ENCODE results near the gene COL26A1. TPM values are rescaled to one million over a fixed set of nuclear protein-coding genes. Genes with fewer than 3 reads are reported as not detected.

COL26A1 gene
- total RNA-seq, 4 donors from 2014 or later = 0.06 TPM; not detected in 3

DNA sequence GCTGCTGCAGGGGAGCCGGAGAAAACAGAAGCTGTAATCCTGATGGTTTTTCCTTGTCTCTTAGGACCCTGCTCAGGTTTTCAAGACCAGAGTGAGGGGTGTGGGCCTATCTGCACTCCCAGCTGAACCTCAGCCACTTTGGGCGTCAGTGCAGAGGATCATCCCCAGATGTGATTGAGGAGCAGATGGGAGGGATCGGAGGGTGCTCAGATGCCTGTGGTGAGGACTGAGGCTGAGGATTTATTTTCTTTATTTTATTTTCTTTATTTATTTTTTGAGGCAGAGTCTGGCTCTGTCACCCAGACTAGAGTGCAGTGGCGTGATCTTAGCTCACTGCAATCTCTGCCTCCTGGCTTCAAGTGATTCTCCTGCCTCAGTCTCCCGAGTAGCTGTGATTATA is 13.9 kb downstream of the COL26A1 start:
- no peak for DNase-seq (ENCODE audit: low spot score in 2 of 2)
- no peak overlapping the region for H3K4me3 ChIP-seq (ENCODE audit: low read depth, poor library complexity, severe bottlenecking)
- intact Hi-C loops (cut with DNase I; ENCODE audit: low total_unique reads) = loop anchor here (10.0 kb wide), 1 partner anchor 158 kb away; no protein-coding TSS in a partner anchor
- no peak for TF ChIP-seq POLR2A (IDR thresholded peaks at IDR 0.05)
- TF ChIP-seq, protein P1, sequence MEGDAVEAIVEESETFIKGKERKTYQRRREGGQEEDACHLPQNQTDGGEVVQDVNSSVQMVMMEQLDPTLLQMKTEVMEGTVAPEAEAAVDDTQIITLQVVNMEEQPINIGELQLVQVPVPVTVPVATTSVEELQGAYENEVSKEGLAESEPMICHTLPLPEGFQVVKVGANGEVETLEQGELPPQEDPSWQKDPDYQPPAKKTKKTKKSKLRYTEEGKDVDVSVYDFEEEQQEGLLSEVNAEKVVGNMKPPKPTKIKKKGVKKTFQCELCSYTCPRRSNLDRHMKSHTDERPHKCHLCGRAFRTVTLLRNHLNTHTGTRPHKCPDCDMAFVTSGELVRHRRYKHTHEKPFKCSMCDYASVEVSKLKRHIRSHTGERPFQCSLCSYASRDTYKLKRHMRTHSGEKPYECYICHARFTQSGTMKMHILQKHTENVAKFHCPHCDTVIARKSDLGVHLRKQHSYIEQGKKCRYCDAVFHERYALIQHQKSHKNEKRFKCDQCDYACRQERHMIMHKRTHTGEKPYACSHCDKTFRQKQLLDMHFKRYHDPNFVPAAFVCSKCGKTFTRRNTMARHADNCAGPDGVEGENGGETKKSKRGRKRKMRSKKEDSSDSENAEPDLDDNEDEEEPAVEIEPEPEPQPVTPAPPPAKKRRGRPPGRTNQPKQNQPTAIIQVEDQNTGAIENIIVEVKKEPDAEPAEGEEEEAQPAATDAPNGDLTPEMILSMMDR (IDR thresholded peaks at IDR 0.05) = no peak
- 87 to 88% methylated on average over 5 of the region's 5 CpGs for WGBS, 2 donors

DNA sequence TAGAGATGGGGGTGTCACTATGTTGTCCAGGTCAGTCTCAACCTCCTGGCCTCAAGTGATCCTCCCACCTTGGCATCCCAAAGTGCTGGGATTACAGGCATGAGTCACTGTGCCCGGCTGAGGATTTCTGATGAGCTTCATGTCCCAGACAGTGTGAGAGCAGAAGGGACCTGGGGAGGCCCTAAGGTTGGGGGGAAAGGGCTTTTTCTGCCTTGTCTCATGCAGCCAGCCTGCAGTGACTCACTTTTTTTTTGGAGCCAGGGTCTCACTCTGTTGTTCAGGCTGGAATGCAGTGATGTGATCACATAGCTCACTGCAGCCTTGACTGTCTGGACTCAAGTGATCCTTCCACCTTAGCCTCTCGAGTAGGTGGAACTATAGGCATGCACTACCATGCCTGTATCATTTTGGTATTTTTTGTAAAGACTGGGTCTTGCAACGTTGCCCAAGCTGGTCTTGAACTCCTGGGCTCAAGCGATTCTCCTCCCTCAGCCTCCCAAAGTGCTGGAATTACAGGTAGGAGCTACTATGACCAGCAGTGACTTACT is 14.6 kb downstream of the COL26A1 start:
- WGBS, 2 donors = 77 to 81% methylated on average over 4 of the region's 4 CpGs

DNA sequence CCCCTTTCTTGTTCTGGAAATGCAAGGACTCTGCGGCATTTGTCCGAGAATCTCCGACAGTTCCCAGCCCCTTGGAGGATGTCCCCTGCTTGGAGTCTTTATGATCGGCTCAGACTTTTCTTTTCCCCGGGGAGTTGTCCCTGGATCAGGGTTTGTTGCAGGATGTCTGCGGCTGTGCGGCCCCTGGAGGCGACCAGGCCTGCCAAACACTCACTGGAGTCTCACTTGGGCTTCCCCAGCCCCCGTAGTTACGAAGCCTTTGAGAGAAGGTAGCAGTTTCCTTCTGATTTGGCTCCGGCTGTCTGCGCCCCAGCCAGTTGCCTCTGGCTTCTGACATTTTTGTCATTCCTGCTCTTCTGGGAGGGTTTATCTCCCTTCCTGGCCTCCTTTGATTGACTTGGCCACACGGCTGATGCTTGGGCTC is 16.1 kb downstream of the COL26A1 start:
- H3K4me3 ChIP-seq (ENCODE audit: low read depth, poor library complexity, severe bottlenecking) = no peak overlapping the region
- DNase-seq (ENCODE audit: low spot score in 2 of 2) = no peak
- intact Hi-C loops (cut with DNase I; ENCODE audit: low total_unique reads) = loop anchor here (10.0 kb wide), 1 partner anchor 156 kb away; no protein-coding TSS in a partner anchor
- 23 to 30% methylated on average over 13 of the region's 13 CpGs for WGBS, 2 donors
- TF ChIP-seq, protein P1 (IDR thresholded peaks at IDR 0.05) = no peak
- no peak for TF ChIP-seq POLR2A (IDR thresholded peaks at IDR 0.05)

More for the DNA sequence above, 14.6 kb downstream of the COL26A1 start:
- DNase-seq (ENCODE audit: low spot score in 2 of 2) = no peak
- no peak overlapping the region for H3K4me3 ChIP-seq (ENCODE audit: low read depth, poor library complexity, severe bottlenecking)
- TF ChIP-seq, protein P1 (IDR thresholded peaks at IDR 0.05) = no peak
- no peak for TF ChIP-seq POLR2A (IDR thresholded peaks at IDR 0.05)
- intact Hi-C loops (cut with DNase I; ENCODE audit: low total_unique reads) = loop anchor here (10.0 kb wide), 1 partner anchor 158 kb away; no protein-coding TSS in a partner anchor

DNA sequence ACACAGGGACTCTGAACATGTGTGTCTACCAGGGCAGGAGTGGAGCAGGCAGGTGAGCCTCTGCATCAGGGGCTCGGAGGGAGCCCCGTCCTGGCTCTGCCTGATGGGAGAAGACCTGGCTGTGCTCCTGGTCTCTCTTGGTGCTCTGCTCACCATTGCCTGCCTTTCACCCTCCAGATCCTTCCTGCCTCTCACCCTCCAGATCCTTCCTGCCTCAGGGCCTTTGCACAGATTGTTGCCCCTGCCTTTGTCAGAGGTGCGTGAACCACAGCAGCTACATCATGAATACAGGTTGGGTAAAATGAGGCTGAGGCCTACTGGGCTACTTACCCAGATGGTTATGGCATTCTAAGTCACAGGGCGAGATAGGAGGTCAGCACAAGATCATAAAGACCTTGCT is 16.6 kb downstream of the COL26A1 start:
- no peak for DNase-seq (ENCODE audit: low spot score in 2 of 2)
- H3K4me3 ChIP-seq (ENCODE audit: low read depth, poor library complexity, severe bottlenecking) = no peak overlapping the region
- TF ChIP-seq, protein P1 (IDR thresholded peaks at IDR 0.05) = no peak
- TF ChIP-seq POLR2A (IDR thresholded peaks at IDR 0.05) = no peak
- 68 to 69% methylated on average over 4 of the region's 4 CpGs for WGBS, 2 donors
- intact Hi-C loops (cut with DNase I; ENCODE audit: low total_unique reads) = loop anchor here (10.0 kb wide), 1 partner anchor 155 kb away; no protein-coding TSS in a partner anchor

DNA sequence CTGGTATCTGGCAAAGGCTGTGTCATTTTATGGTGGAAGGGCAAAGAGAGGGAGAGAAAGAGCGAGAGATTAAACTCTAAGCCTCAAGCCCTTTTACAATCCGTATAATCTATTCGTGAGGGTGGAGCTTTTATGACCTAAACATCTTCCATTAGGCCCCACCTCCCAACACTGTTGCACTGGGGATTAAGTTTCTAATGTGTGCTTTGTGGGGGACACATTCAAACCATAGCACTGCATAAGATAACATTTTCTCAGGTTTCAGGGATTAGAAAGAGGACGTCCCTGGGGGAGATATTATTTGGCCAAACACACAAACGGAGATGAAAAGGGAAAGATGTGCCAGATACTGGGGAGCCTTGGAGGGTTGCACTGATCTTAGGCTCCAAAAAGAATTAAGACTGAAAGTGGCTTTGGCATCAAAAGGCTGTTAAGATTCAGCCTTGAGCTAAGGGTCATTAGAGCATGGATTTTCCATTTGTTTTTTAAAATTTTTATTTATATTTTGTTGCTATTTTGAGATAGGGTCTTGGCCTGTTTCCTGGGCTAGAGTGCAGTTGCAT is 19.0 kb downstream of the COL26A1 start:
- DNase-seq (ENCODE audit: low spot score in 2 of 2) = no peak
- TF ChIP-seq, protein P1 (IDR thresholded peaks at IDR 0.05) = no peak
- TF ChIP-seq POLR2A (IDR thresholded peaks at IDR 0.05) = no peak
- intact Hi-C loops (cut with DNase I; ENCODE audit: low total_unique reads) = no loop called here
- 58 to 74% methylated on average over 5 of the region's 5 CpGs for WGBS, 2 donors
- no peak overlapping the region for H3K4me3 ChIP-seq (ENCODE audit: low read depth, poor library complexity, severe bottlenecking)

Measured in lower leg skin (tissue), 4 donors.